Measurements from ENCODE around the gene CES2. TPM values are rescaled to one million over a fixed set of nuclear protein-coding genes. Genes with fewer than 3 reads are reported as not detected.

The CES2 gene
- total and polyA plus RNA-seq, 2 donors (not counting 3 experiments of a cell fraction or from before 2014, with no cell fraction given): 19.1 to 28.8 TPM

GRCh38 chr16:66894948-66895688 is 40.2 kb upstream of the CES2 start:
- no TSS peak for BruUV-seq (replicated peaks)
- Histone ChIP-seq H3K4me2 (ENCODE audit: insufficient read depth, low read length) (no peak overlapping the region), H4K20me1 (replicated peaks; ENCODE audit: control insufficient read depth, extremely low read depth, insufficient read depth, low read length) (no peaks in the 10 kb centered on the region), H3K4me3 (replicated peaks in 1 of 3; ENCODE audit: insufficient read depth in 1 of 3, low read depth in 1 of 3, low read length in 3 of 3) (no peak overlapping the region), H3K36me3 (ENCODE audit: control insufficient read depth in 2 of 2, extremely low read depth in 1 of 2, insufficient read depth in 2 of 2, low read length in 2 of 2) (no peaks in the 10 kb centered on the region), H3K9me1 (replicated peaks; ENCODE audit: control insufficient read depth, extremely low read depth, insufficient read depth, low read length) (no peaks in the 10 kb centered on the region), H3K4me1 (ENCODE audit: control insufficient read depth, extremely low read depth, insufficient read depth, low read length) (peaks cover 5% of the 10 kb centered on the region), H3K79me2 (ENCODE audit: control insufficient read depth, insufficient read depth, low read length) (no peaks in the 10 kb centered on the region), H3K9me3 (replicated peaks; ENCODE audit: control insufficient read depth, insufficient read depth, low read length) (no peaks in the 10 kb centered on the region), H3K27ac (ENCODE audit: insufficient read depth, low read depth, low read length) (no peak overlapping the region), H3K9ac (replicated peaks; ENCODE audit: extremely low read depth, insufficient read depth, low read length) (no peak overlapping the region), H3K27me3 (ENCODE audit: control insufficient read depth in 2 of 2, insufficient read depth in 2 of 2, low read length in 2 of 2) (no peaks in the 10 kb centered on the region), H2AFZ (ENCODE audit: low read depth, low read length) (no peak overlapping the region)
- no peak for TF ChIP-seq EZH2 (IDR thresholded peaks at IDR 0.05; ENCODE audit: borderline replicate concordance, low read depth, low read length, severe bottlenecking)
- TF ChIP-seq, protein P1, sequence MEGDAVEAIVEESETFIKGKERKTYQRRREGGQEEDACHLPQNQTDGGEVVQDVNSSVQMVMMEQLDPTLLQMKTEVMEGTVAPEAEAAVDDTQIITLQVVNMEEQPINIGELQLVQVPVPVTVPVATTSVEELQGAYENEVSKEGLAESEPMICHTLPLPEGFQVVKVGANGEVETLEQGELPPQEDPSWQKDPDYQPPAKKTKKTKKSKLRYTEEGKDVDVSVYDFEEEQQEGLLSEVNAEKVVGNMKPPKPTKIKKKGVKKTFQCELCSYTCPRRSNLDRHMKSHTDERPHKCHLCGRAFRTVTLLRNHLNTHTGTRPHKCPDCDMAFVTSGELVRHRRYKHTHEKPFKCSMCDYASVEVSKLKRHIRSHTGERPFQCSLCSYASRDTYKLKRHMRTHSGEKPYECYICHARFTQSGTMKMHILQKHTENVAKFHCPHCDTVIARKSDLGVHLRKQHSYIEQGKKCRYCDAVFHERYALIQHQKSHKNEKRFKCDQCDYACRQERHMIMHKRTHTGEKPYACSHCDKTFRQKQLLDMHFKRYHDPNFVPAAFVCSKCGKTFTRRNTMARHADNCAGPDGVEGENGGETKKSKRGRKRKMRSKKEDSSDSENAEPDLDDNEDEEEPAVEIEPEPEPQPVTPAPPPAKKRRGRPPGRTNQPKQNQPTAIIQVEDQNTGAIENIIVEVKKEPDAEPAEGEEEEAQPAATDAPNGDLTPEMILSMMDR (IDR thresholded peaks at IDR 0.05; ENCODE audit: extremely low read depth in 1 of 2, insufficient read depth in 1 of 2, low read depth in 1 of 2, low read length in 2 of 2): peak; percentile 74 to 89
- peak; percentile 64 for DNase-seq (ENCODE audit: low read depth, low spot score)
- intact Hi-C loops (cut with micrococcal nuclease) (loop anchor here (1.0 to 10.0 kb wide), 3 partner anchors 29 to 1960 kb away; no protein-coding TSS in a partner anchor), dilution Hi-C loops (cut with MboI; ENCODE audit: extremely low pct_ligation_motif_present, low sequenced_read_pairs) (no loop called here)
- FAIRE-seq: peak; percentile 90
- ChIA-PET CTCF (interaction anchor here (0.8 to 5.2 kb wide), 33 partner anchors 8 to 286 kb away, joined by 3 to 72 read pairs (median 6); partner anchors contain the start of genes CDH16, CES3, CIAO2B and NAE1), POLR2A (no interaction called here)

- ChIA-PET POLR2A (no interaction called here), CTCF (interaction anchor here (0.8 to 5.2 kb wide), 31 partner anchors 8 to 286 kb away, joined by 3 to 72 read pairs (median 6); partner anchors contain the start of genes CDH16, CES3, CIAO2B and NAE1)
- H3K27ac ChIP-seq (ENCODE audit: insufficient read depth, low read depth, low read length): no peak overlapping the region
- no TSS peak for BruUV-seq (replicated peaks)
- dilution Hi-C loops (cut with MboI; ENCODE audit: extremely low pct_ligation_motif_present, low sequenced_read_pairs) (no loop called here), intact Hi-C loops (cut with micrococcal nuclease) (loop anchor here (1.0 to 10.0 kb wide), 3 partner anchors 29 to 1959 kb away; no protein-coding TSS in a partner anchor)
- no peak overlapping the region for H3K4me2 ChIP-seq (ENCODE audit: insufficient read depth, low read length)
- TF ChIP-seq JUN (IDR thresholded peaks at IDR 0.05; ENCODE audit: borderline replicate concordance, insufficient read depth, insufficient read length, low read depth) (no peak), POLR2AphosphoS5 (IDR thresholded peaks at IDR 0.05; ENCODE audit: insufficient read depth, low read depth, low read length) (no peak), POLR2A (IDR thresholded peaks at IDR 0.05; ENCODE audit: low read depth, low read length) (no peak), MYC (IDR thresholded peaks at IDR 0.05; ENCODE audit: low read depth, low read length) (no peak), EZH2 (IDR thresholded peaks at IDR 0.05; ENCODE audit: borderline replicate concordance, low read depth, low read length, severe bottlenecking) (no peak), MAX (IDR thresholded peaks at IDR 0.05; ENCODE audit: insufficient read depth, insufficient read length) (no peak), GATA2 (IDR thresholded peaks at IDR 0.05; ENCODE audit: insufficient read depth, insufficient read length, low read depth, low read length) (no peak), FOS (IDR thresholded peaks at IDR 0.05; ENCODE audit: borderline replicate concordance, insufficient read depth, low read length) (no peak)
- TF ChIP-seq, protein P1 (IDR thresholded peaks at IDR 0.05; ENCODE audit: extremely low read depth in 1 of 2, insufficient read depth in 1 of 2, low read depth in 1 of 2, low read length in 2 of 2): no peak
- H3K9ac ChIP-seq (replicated peaks; ENCODE audit: extremely low read depth, insufficient read depth, low read length): no peak overlapping the region
- no peaks in the 10 kb centered on the region for H4K20me1 ChIP-seq (replicated peaks; ENCODE audit: control insufficient read depth, extremely low read depth, insufficient read depth, low read length)
- H3K9me3 ChIP-seq (replicated peaks; ENCODE audit: control insufficient read depth, insufficient read depth, low read length): no peaks in the 10 kb centered on the region
- H3K4me1 ChIP-seq (ENCODE audit: control insufficient read depth, extremely low read depth, insufficient read depth, low read length): peaks cover 8% of the 10 kb centered on the region
- FAIRE-seq (no peak), DNase-seq (ENCODE audit: low read depth, low spot score) (no peak)
- no peaks in the 10 kb centered on the region for H3K9me1 ChIP-seq (replicated peaks; ENCODE audit: control insufficient read depth, extremely low read depth, insufficient read depth, low read length)
- no peaks in the 10 kb centered on the region for H3K27me3 ChIP-seq (ENCODE audit: control insufficient read depth in 2 of 2, insufficient read depth in 2 of 2, low read length in 2 of 2)
- no peak overlapping the region for H3K4me3 ChIP-seq (replicated peaks in 1 of 3; ENCODE audit: insufficient read depth in 1 of 3, low read depth in 1 of 3, low read length in 3 of 3)
- no peaks in the 10 kb centered on the region for H3K36me3 ChIP-seq (ENCODE audit: control insufficient read depth in 2 of 2, extremely low read depth in 1 of 2, insufficient read depth in 2 of 2, low read length in 2 of 2)
- no peaks in the 10 kb centered on the region for H3K79me2 ChIP-seq (ENCODE audit: control insufficient read depth, insufficient read depth, low read length)
- H2AFZ ChIP-seq (ENCODE audit: low read depth, low read length): no peak overlapping the region
These were observed 39.7 kb upstream of the CES2 start for GRCh38 chr16:66895689-66895979.

Measured in endothelial cell of umbilical vein (primary cell).